H1 (cell line): ENCODE measurements around the gene PDE4D. TPM values are rescaled to one million over a fixed set of nuclear protein-coding genes. Genes with fewer than 3 reads are reported as not detected.

Experiments
- CTCF ChIA-PET: fragments of 300-600 bp; sonication (Branson Sonifier 250); formaldehyde crosslinking; loops from one replicate; lab custom pipeline; 2021; ENCODE audit not compliant: partially characterized antibody; lab: Charles Lee
- POLR2A ChIA-PET: fragments of 300-600 bp; sonication (Branson Sonifier 250); formaldehyde crosslinking; loops from one replicate; lab custom pipeline; 2021; ENCODE audit warnings: inconsistent platforms; ENCODE audit not compliant: partially characterized antibody; lab: Charles Lee
- DNase-seq, 2 experiments: peaks; one replicate each; pipeline versions ENCODE4 v3.0.0 to v3.0.0-alpha.2; 2010 to 2022; ENCODE audit warnings: low spot score in 2 of 2, low read depth in 1 of 2, mixed read lengths in 1 of 2
- FAIRE-seq: peaks from 2 replicates; lab custom pipeline; 2011; peaks lifted over from hg19 to GRCh38; lab: Jason Lieb, UNC
- H2AFZ ChIP-seq: 2 replicates; pipeline ENCODE4 v1.8.1; 2012; ENCODE audit warnings: low read length, inconsistent platforms
- H2AK5ac ChIP-seq: 2 replicates; pipeline ENCODE4 v1.6.1; 2013; ENCODE audit warnings: low read depth, low read length
- H2BK120ac ChIP-seq: replicated peaks from 2 replicates; pipeline ENCODE3; 2013; ENCODE audit warnings: low read depth, low read length, inconsistent platforms
- H2BK12ac ChIP-seq: 2 replicates; pipeline ENCODE4 v1.6.1; 2013; ENCODE audit warnings: low read depth, low read length
- H2BK15ac ChIP-seq: 2 replicates; pipeline ENCODE4 v1.6.1; 2013; ENCODE audit warnings: low read length
- H2BK20ac ChIP-seq: 2 replicates; pipeline ENCODE4 v1.6.1; 2013; ENCODE audit warnings: low read length
- H2BK5ac ChIP-seq: 2 replicates; pipeline ENCODE4 v1.6.1; 2013; ENCODE audit warnings: low read depth, low read length
- H3K14ac ChIP-seq: 2 replicates; pipeline ENCODE4 v1.6.1; 2013; ENCODE audit warnings: inconsistent platforms; ENCODE audit not compliant: insufficient read length
- H3K18ac ChIP-seq: 2 replicates; pipeline ENCODE4 v1.6.1; 2013; ENCODE audit warnings: low read length; ENCODE audit errors: extremely low read depth
- H3K23ac ChIP-seq: 2 replicates; pipeline ENCODE4 v1.6.1; 2013; ENCODE audit warnings: inconsistent platforms; ENCODE audit not compliant: insufficient read length
- H3K23me2 ChIP-seq: 2 replicates; pipeline ENCODE4 v1.6.1; 2013; ENCODE audit warnings: low read depth, low read length
- H3K27ac ChIP-seq: 2 replicates; pipeline ENCODE4 v1.6.1; 2011; ENCODE audit warnings: low read depth, low read length, inconsistent platforms
- H3K27me3 ChIP-seq, 4 experiments: replicated peaks in 1 of 4; 1 replicate in 1 of 4; 2 replicates in 3 of 4; pipeline versions ENCODE4 v1.6.1 to v1.8.1; 2011 to 2013; ENCODE audit warnings: low read length in 3 of 4, mild to moderate bottlenecking in 3 of 4, inconsistent platforms in 2 of 4, mixed read lengths in 2 of 4, moderate library complexity in 1 of 4; ENCODE audit not compliant: control insufficient read depth in 3 of 4, insufficient read depth in 3 of 4; ENCODE audit errors: extremely low read depth in 1 of 4
- H3K36me3 ChIP-seq, 4 experiments: 2 replicates each; pipeline versions ENCODE4 v1.6.1 to v1.8.1; 2011 to 2013; ENCODE audit warnings: mild to moderate bottlenecking in 4 of 4, low read length in 3 of 4, moderate library complexity in 2 of 4, control low read depth in 1 of 4, inconsistent platforms in 1 of 4; ENCODE audit not compliant: insufficient read depth in 4 of 4, control insufficient read depth in 2 of 4
- H3K4ac ChIP-seq: replicated peaks from 2 replicates; pipeline ENCODE3; 2013; ENCODE audit warnings: low read length, low read depth, mixed read lengths, inconsistent platforms; ENCODE audit not compliant: insufficient read length
- H3K4me1 ChIP-seq, 4 experiments: replicated peaks in 1 of 4; 1 replicate in 1 of 4; 2 replicates in 3 of 4; pipeline versions ENCODE4 v1.6.1 to v1.8.1; 2011 to 2013; ENCODE audit warnings: low read length in 3 of 4, inconsistent platforms in 2 of 4, mixed read lengths in 1 of 4; ENCODE audit not compliant: insufficient read depth in 4 of 4, control insufficient read depth in 3 of 4
- H3K4me2 ChIP-seq, 2 experiments: 2 replicates each; pipeline versions ENCODE4 v1.6.1 to v1.8.1; 2011 to 2013; ENCODE audit warnings: low read depth in 2 of 2, low read length in 2 of 2, control low read depth in 1 of 2, inconsistent platforms in 1 of 2, mild to moderate bottlenecking in 1 of 2; ENCODE audit not compliant: insufficient read depth in 1 of 2
- H3K4me3 ChIP-seq, 4 experiments: fragments of 200-600, 300-600 bp in 1 of 4; sonication (generic), shearing (Covaris generic), sonication (Bioruptor Twin) in 1 of 4; 2 replicates each; pipeline versions ENCODE4 v1.5.1 to v1.8.1; 2011 to 2016; ENCODE audit warnings: low read length in 4 of 4, low read depth in 3 of 4, control low read depth in 2 of 4, inconsistent platforms in 2 of 4, mild to moderate bottlenecking in 2 of 4, mixed read lengths in 1 of 4, moderate library complexity in 1 of 4; ENCODE audit not compliant: insufficient read depth in 2 of 4; ENCODE audit errors: extremely low read depth in 1 of 4
- H3K56ac ChIP-seq: replicated peaks from 2 replicates; pipeline ENCODE3; 2013; ENCODE audit warnings: low read depth, mild to moderate bottlenecking, mixed read lengths, low read length, inconsistent platforms; ENCODE audit not compliant: insufficient read length
- H3K79me1 ChIP-seq: 2 replicates; pipeline ENCODE4 v1.6.1; 2013; ENCODE audit warnings: low read depth, low read length, control low read depth
- H3K79me2 ChIP-seq, 2 experiments: 2 replicates each; pipeline versions ENCODE4 v1.6.1 to v1.8.1; 2012 to 2013; ENCODE audit warnings: low read length in 2 of 2, mild to moderate bottlenecking in 2 of 2, inconsistent platforms in 1 of 2; ENCODE audit not compliant: insufficient read depth in 2 of 2, control insufficient read depth in 1 of 2
- H3K9ac ChIP-seq, 4 experiments: replicated peaks in 1 of 4; 1 replicate in 1 of 4; 2 replicates in 3 of 4; pipeline versions ENCODE4 v1.6.1 to v1.8.1; 2011 to 2013; ENCODE audit warnings: low read depth in 3 of 4, low read length in 3 of 4, control low read depth in 2 of 4, mild to moderate bottlenecking in 2 of 4, moderate library complexity in 2 of 4, inconsistent platforms in 1 of 4; ENCODE audit errors: extremely low read depth in 1 of 4
- H3K9me3 ChIP-seq, 2 experiments: 2 replicates each; pipeline versions ENCODE4 v1.6.1 to v1.8.1; 2012 to 2013; ENCODE audit warnings: mild to moderate bottlenecking in 2 of 2, moderate library complexity in 2 of 2, control low read depth in 1 of 2, inconsistent platforms in 1 of 2, low read depth in 1 of 2, low read length in 1 of 2, mixed read lengths in 1 of 2; ENCODE audit not compliant: insufficient read depth in 2 of 2
- H4K20me1 ChIP-seq, 2 experiments: replicated peaks in 1 of 2; 2 replicates each; pipeline versions ENCODE3 to v1.8.1; 2011 to 2013; ENCODE audit warnings: inconsistent platforms in 2 of 2, low read length in 2 of 2, mild to moderate bottlenecking in 1 of 2; ENCODE audit not compliant: insufficient read depth in 2 of 2, control insufficient read depth in 1 of 2
- H4K5ac ChIP-seq: 2 replicates; pipeline ENCODE4 v1.6.1; 2013; ENCODE audit warnings: low read length, low read depth, mixed read lengths, inconsistent platforms; ENCODE audit not compliant: insufficient read length
- H4K8ac ChIP-seq: 2 replicates; pipeline ENCODE4 v1.8.0; 2013; ENCODE audit warnings: mild to moderate bottlenecking, moderate library complexity, low read length, inconsistent platforms; ENCODE audit not compliant: insufficient read depth; ENCODE audit errors: extremely low read depth
- H4K91ac ChIP-seq: replicated peaks from 2 replicates; pipeline ENCODE3; 2013; ENCODE audit warnings: low read length, mixed read lengths, inconsistent platforms; ENCODE audit not compliant: insufficient read length
- CEBPB ChIP-seq: IDR thresholded peaks from 2 replicates; pipeline ENCODE4 v1.6.1; 2012; ENCODE audit warnings: low read depth, low read length
- CREB1 ChIP-seq: IDR thresholded peaks from 2 replicates; pipeline ENCODE4 v1.6.1; 2012; ENCODE audit warnings: inconsistent platforms
- EGR1 ChIP-seq: IDR thresholded peaks from 2 replicates; pipeline ENCODE4 v1.6.1; 2011; ENCODE audit warnings: low read depth, low read length, borderline replicate concordance
- POU5F1 ChIP-seq: IDR thresholded peaks from 2 replicates; pipeline ENCODE4 v1.6.1; 2011; ENCODE audit warnings: low read depth, mild to moderate bottlenecking, low read length, moderate library complexity
- SIRT6 ChIP-seq: IDR thresholded peaks from one replicate; pipeline ENCODE4 v1.7.1; 2012; ENCODE audit warnings: low read length, inconsistent platforms
- WGBS, 2 experiments: shearing (Covaris generic) in 1 of 2; methylation state at CpG; one replicate each; pipeline versions ENCODE4 v1.1.6 to v1.1.7; 2013 to 2015; ENCODE audit warnings: low lambda C conversion rate in 2 of 2, mixed read lengths in 2 of 2, inconsistent platforms in 1 of 2, low coverage in 1 of 2, missing lambda C conversion rate in 1 of 2; ENCODE audit not compliant: insufficient replicate concordance in 2 of 2, insufficient coverage in 1 of 2, insufficient read length in 1 of 2; ENCODE audit errors: extremely low coverage in 1 of 2, missing lambda C conversion rate in 1 of 2; 5-methylcytosine and 5-hydroxymethylcytosine counted together
- polyA plus RNA-seq, 7 experiments: library from polyadenylated mRNA; depleted of rRNA in 3 of 7; stranded (reverse) in 5 of 7; unstranded in 2 of 7; fragments of >200 nt in 5 of 7; fragments of 200-250 nt in 2 of 7; gene quantifications; 1 replicate in 5 of 7; 2 replicates in 1 of 7; 4 replicates in 1 of 7; pipeline versions ENCODE4 v1.2.1 to v1.2.3, GENCODE V29; 2011 to 2013; ENCODE audit warnings: missing spikeins in 2 of 7, mixed read lengths in 2 of 7
- total RNA-seq: library from RNA; stranded (reverse); fragmentation: NEBNext Ultra II Directional; extraction: Animal tissue kit (Norgen Biotek cat#: 25700); gene quantifications from 2 replicates; pipeline ENCODE4 v1.2.1, GENCODE V29; 2021

PDE4D gene
- total and polyA plus RNA-seq, 2 of the 8 experiments (the other 6 are each of a cell fraction or from before 2014, with no cell fraction given), result 2.3 to 3.7 TPM

GRCh38 chr5:58972301-58972700 is 921.2 kb downstream of the PDE4D start:
- Histone ChIP-seq H3K56ac (no peak overlapping the region), H3K79me1 (no peaks in the 10 kb centered on the region), H3K4me1 (no peaks in the 10 kb centered on the region), H3K27ac (no peak overlapping the region), H3K4me3 (no peak overlapping the region), H3K9ac (no peak overlapping the region), H2AK5ac (no peak overlapping the region), H4K91ac (no peak overlapping the region), H4K20me1 (no peaks in the 10 kb centered on the region), H2BK15ac (no peak overlapping the region), H3K23ac (no peak overlapping the region), H4K8ac (no peak overlapping the region), H3K27me3 (no peaks in the 10 kb centered on the region), H3K36me3 (no peaks in the 10 kb centered on the region), H2BK20ac (no peak overlapping the region), H4K5ac (no peak overlapping the region), H3K9me3 (no peaks in the 10 kb centered on the region), H2BK5ac (no peak overlapping the region), H3K14ac (no peak overlapping the region), H3K23me2 (no peaks in the 10 kb centered on the region), H2BK120ac (no peak overlapping the region), H3K4ac (no peak overlapping the region), H3K79me2 (no peaks in the 10 kb centered on the region), H2AFZ (no peak overlapping the region), H3K18ac (no peak overlapping the region), H2BK12ac (no peak overlapping the region), H3K4me2 (no peak overlapping the region)
- CTCF ChIA-PET, result no interaction called here
- FAIRE-seq (no peak), DNase-seq (no peak)
- 53% methylated on average over 1 of the region's 1 CpG; no CpG with 5 or more reads in 1 of the 2 experiments for WGBS, 2 experiments
- TF ChIP-seq SIRT6 (no peak), CREB1 (no peak), EGR1 (no peak), POU5F1 (no peak), CEBPB (no peak)
- POLR2A ChIA-PET, result no interaction called here
